ENCODE results near the gene HPS1. TPM values are rescaled to one million over a fixed set of nuclear protein-coding genes. Genes with fewer than 3 reads are reported as not detected.

The HPS1 gene
- total RNA-seq: 41.1 and 42.9 TPM in 2 replicates

GRCh38 chr10:98446661-98447221, at the start of gene HPS1:
Gene HPS1, minus strand, starts transcription at chr10:98446935. Its CDS starts 3,695 bp downstream, at chr10:98443240.

GRCh38 chr10:98414932-98415730, 31.6 kb downstream of the HPS1 start, which contains the start of gene PYROXD2:
Gene PYROXD2, minus strand, starts transcription at chr10:98415182. Its CDS starts 47 bp downstream, at chr10:98415135.

Other genes starting within 250 kb of the HPS1 start
- gene LOXL4, start 178.7 kb downstream of the HPS1 start, total RNA-seq: 3.9 and 4.6 TPM in 2 replicates
- gene PYROXD2, start 31.8 kb downstream of the HPS1 start, total RNA-seq: 3.6 and 4.8 TPM in 2 replicates

Measured in cardiac ventricle fibroblast (primary cell).